GM21529 (cell line): ENCODE data around the gene PLXDC1.

Experiments used
- ATAC-seq: cut with Tn5 transposase; IDR thresholded peaks from one replicate; pipeline ENCODE4 v1.9.1; 2021; ENCODE audit not compliant: unreplicated experiment

Gene PLXDC1

GRCh38 chr17:39151150-39151942 is at the start of gene PLXDC1:
PLXDC1 (minus strand) TSS chr17:39151637; CDS start chr17:39151437, 200 bp downstream.
- no peak for ATAC-seq

GRCh38 chr17:39200957-39201510 is 49.6 kb upstream of the PLXDC1 start:
- ATAC-seq = no peak

GRCh38 chr17:39200070-39200879 is 48.8 kb upstream of the PLXDC1 start, which contains the start of gene RPL19:
RPL19 (plus strand) TSS chr17:39200283; CDS start chr17:39200345, 62 bp downstream.
- ATAC-seq = peak; percentile 52

DNA sequence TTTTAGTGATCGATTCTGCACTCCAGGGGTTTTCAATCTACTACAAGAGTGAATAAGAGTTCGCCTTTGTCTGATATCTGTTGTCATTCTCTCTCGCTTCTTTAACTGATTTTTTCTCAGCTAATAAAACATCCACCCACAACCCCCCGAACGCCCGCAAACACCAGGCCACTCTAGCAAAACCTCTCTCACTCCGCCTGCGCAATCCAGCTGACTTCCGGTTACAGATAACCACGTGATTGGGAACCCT is 48.3 kb upstream of the PLXDC1 start:
- peak; percentile 52 for ATAC-seq

- no peak for ATAC-seq
Observed at GRCh38 chr17:39198186-39198566, 46.7 kb upstream of the PLXDC1 start.

GRCh38 chr17:39197380-39198185 is 46.1 kb upstream of the PLXDC1 start, which contains the start of gene CACNB1:
CACNB1 (minus strand) TSS chr17:39197669; CDS start chr17:39197495, 174 bp downstream.
- no peak for ATAC-seq

GRCh38 chr17:39196808-39197291 is 45.4 kb upstream of the PLXDC1 start:
- no peak for ATAC-seq

GRCh38 chr17:39196241-39196807 is 44.9 kb upstream of the PLXDC1 start:
- ATAC-seq = no peak

DNA sequence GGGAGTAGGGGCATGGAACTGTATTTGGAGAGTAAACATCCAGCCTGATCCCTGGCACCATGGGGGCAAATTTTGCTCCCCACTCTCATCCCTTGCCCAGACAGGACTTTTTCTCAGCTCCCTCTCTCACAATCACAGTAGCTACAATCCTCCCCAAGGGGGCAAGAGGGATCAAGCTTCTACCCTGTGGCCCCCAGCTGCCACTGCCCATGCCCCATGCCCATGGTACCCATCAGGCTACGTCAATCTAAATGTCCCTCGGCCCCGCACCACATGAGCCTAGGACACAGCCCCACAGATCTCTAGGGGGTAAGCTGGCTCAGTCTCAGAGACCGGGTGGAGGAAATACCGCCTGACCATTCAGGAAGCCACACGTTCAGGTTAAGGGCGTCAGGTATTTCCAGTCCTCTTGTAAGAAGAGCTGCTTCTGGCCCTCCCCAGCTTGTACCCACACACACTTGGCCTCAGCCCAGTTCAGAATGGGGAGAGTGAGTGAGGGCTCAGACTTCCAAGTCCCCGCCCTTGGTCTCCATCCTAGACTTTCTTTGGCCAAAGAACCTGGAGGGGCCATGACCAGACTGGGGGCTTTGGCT is 44.2 kb upstream of the PLXDC1 start:
- ATAC-seq = no peak

DNA sequence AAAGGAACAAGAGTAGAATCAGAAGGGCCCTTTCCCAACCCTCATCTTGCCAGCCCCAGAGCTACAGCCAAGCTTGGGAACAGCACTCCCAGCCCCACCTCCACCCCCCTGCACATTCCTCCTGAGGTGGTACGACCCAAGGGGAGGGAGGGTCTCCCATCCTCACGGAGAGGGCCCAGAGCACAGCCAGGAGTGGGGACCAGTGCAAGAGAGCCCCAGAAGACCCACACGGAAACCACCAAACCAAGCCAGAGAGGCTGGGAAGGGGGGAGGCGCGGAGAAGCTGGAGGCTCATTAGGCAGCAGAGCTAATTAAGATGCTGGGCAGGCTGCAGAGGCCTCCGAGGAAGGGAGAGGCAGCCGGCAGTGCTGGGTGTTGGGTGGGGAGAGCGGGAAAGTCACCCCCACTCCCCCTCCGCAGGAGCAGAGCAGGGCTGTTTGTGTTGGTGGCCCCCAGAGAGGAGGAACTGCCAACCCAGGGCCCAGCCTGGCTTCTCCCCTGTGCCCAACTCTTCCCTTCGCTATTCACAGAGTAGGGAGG is 43.6 kb upstream of the PLXDC1 start:
- no peak for ATAC-seq

DNA sequence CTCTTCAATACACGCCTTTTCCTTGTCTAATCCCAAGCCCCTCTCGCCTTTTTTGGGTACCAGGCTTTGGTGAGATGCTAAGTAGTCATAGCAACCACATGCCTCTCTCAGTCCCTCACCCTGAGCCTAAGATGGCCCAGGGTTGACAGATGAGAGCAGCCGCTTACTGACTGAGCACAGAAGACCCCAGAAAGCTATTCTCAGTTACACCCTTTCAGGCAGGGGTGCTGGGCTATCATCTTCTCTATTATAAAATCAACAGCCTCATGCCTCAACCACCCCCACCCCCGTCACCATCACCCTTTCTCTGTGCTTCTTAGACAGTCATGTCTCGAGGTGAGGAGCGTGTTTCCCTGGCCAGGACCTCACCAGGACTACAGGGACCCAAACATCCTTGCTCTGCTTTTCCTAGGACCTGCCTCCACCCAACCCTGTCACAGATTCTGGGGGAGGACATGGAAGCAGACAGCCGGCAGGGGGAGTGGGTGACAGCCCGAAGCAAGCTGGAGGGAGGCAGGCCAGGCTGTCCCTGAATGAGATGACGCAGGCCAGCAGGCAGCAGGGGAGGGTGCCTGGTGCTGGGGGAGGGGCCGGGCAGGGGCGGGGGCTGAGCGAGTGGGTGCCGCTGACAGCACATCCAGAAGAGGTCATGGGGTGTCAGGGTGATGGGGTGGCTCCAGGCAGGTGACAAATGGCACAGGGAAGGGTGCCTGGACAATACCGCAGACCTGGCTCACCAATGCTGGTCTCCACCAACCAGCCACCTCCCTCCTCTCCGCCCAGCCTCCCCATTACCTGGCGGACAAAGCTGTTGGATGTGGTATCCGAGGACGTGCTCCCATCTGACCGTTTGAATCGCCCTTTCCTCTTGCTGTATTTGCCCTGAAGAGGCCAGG is 42.9 kb upstream of the PLXDC1 start:
- no peak for ATAC-seq

DNA sequence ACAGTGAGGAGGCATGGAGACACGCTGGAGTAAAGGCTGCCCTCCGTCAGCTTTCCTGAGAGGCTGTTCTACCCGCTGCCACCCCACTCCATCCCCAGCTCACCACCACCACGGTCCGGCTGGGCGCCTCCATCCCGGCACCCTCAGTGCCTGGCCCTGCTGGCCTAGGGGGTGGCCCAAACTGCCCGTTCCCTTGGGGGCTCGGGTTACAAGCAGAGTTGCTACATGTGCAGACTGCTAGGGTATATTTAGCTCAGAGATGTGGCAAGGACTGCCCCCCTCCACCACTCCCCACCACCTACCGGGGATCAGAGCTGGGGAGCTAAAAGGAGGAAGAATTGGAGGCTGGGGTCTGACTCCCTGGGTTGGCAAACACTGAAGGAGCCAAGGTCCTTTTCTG is 41.9 kb upstream of the PLXDC1 start:
- no peak for ATAC-seq

- ATAC-seq = no peak
Observed at GRCh38 chr17:39192901-39193300, 41.5 kb upstream of the PLXDC1 start.

DNA sequence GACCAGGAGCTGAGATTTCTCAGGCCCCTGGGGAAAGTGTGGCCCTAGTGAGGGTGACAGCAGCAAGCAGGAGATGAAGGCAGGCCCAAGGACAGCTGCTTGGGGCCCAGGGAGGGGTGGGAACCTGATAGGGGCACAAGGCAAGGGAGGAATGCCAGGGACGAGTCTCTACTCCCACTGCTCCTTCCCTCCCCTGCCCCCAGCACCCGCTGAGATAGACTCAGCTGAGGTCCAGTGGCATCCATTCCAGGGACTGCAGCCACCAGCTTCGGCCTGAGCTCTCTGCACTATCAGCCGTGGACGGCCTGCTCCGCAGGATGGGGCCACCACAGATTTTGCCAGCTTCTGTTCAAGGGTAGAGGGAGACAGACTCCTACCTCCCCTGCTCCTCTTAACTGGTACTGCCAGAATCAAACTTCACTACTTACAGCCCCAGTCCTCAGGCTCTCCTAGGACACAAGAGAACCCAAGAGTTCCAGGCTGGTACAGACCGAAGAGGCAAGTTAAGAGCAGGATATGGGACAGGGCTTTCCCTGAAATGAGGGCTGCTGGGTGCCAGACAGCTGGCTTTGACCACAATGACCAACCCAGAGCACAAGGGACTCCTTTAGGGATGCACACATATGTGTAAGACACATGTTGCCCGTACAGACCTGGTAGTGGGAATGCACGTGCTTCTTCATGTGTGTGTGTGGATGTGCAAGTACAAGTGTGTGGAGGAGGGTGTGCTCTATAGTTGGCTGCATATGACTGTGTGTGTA is 40.5 kb upstream of the PLXDC1 start:
- ATAC-seq = no peak

- no peak for ATAC-seq
Observed at GRCh38 chr17:39187152-39187830, 35.9 kb upstream of the PLXDC1 start.

DNA sequence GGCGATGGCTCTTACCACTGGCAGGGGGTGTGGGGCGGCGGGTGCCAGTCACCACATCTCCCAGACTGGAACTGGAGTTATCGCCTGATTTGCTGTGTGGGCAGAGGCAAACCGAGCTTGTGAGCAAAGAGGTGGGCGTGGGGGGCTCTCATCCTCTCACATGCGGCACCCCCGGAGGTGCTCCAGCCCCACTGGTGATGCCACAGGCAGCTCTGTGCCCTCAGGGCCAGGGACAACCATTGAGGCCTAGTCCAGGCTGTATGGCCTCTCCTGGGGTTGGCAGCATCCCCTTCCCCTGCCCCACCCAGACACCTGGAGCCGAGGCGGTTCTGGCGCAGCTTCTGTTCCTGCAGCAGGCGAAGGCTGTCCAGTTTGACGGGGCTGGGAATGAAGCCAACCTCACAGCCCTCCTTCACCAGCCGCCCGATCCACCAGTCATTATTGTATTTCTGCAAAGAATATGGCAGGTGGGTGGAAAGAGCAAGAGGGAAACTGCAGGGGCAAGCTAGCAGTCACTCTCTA is 35.1 kb upstream of the PLXDC1 start:
- no peak for ATAC-seq

DNA sequence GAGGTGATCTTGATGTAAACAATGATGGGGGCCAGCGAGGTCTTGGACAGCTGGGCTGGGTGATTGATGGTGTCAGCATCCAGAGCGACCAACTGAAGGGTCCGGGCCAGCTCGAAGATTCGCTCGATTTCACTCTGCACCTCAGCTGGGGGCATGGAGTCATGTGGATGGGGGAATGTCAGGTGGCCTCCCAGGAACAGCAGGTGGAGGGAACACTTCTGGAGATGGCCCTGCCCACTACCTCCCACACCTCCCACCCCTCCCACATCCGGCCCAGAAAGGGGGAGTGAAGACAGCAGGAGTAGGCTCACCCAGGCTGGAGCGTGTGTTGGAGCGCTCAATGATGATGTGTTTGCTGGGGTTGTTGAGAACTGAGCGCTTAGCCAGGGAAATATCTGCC is 32.3 kb upstream of the PLXDC1 start:
- no peak for ATAC-seq
